DLD1 (cell line): ENCODE results near the gene MAPKAPK2.
"Not testable (repeated sequence)": the region's sequence is repeated elsewhere in the genome, so short reads cannot be mapped to it uniquely, and the experiment has no call there.

Source experiments
- in situ Hi-C: cut with HindIII; loops from 2 replicates; pipeline ENCODE4 v1.10.0; 2017; ENCODE audit warnings: low sequenced_read_pairs

The MAPKAPK2 gene

GRCh38 chr1:206739411-206740076 is 54.8 kb downstream of the MAPKAPK2 start:
- in situ Hi-C loops: no loop called here

GRCh38 chr1:206741142-206741701 is 56.5 kb downstream of the MAPKAPK2 start:
- in situ Hi-C loops: no loop called here

- in situ Hi-C loops: no loop called here
Measured at GRCh38 chr1:206742719-206743383, 58.1 kb downstream of the MAPKAPK2 start.

- in situ Hi-C loops: no loop called here
Measured at GRCh38 chr1:206744683-206745082, 60.0 kb downstream of the MAPKAPK2 start.

GRCh38 chr1:206745301-206745700 is 60.6 kb downstream of the MAPKAPK2 start:
- in situ Hi-C loops: no loop called here

- in situ Hi-C loops: no loop called here
Measured at GRCh38 chr1:206748348-206749030, 63.8 kb downstream of the MAPKAPK2 start.

GRCh38 chr1:206751891-206752290 is 67.2 kb downstream of the MAPKAPK2 start:
- in situ Hi-C loops: no loop called here

GRCh38 chr1:206752481-206752880 is 67.8 kb downstream of the MAPKAPK2 start:
- in situ Hi-C loops: no loop called here

- in situ Hi-C loops: no loop called here
Measured at GRCh38 chr1:206753141-206753540, 68.4 kb downstream of the MAPKAPK2 start.

GRCh38 chr1:206754011-206754410 is 69.3 kb downstream of the MAPKAPK2 start:
- in situ Hi-C loops: no loop called here

GRCh38 chr1:206757524-206758266 is 73.0 kb downstream of the MAPKAPK2 start:
- in situ Hi-C loops: no loop called here

- in situ Hi-C loops: no loop called here
Measured at GRCh38 chr1:206760590-206760989, 75.9 kb downstream of the MAPKAPK2 start.

GRCh38 chr1:206761159-206761768 is 76.6 kb downstream of the MAPKAPK2 start:
- in situ Hi-C loops: no loop called here

GRCh38 chr1:206762741-206763364 is 78.1 kb downstream of the MAPKAPK2 start:
- in situ Hi-C loops: not testable (repeated sequence)

- in situ Hi-C loops: not testable (repeated sequence)
Measured at GRCh38 chr1:206765771-206766170, 81.1 kb downstream of the MAPKAPK2 start.

GRCh38 chr1:206766251-206766856 is 81.6 kb downstream of the MAPKAPK2 start:
- in situ Hi-C loops: no loop called here

- in situ Hi-C loops: no loop called here
Measured at GRCh38 chr1:206768472-206769303, 84.0 kb downstream of the MAPKAPK2 start.

- in situ Hi-C loops: no loop called here
Measured at GRCh38 chr1:206769304-206769731, 84.6 kb downstream of the MAPKAPK2 start.
